Measurements from ENCODE around the gene ZNF598. TPM values are rescaled to one million over a fixed set of nuclear protein-coding genes. Genes with fewer than 3 reads are reported as not detected.
A peak's percentile ranks its signal among the peaks of the same experiment; 100 is the strongest.

The ZNF598 gene
- total and polyA plus RNA-seq, 8 donors: 26.0 to 93.6 (median 50.8) TPM

DNA sequence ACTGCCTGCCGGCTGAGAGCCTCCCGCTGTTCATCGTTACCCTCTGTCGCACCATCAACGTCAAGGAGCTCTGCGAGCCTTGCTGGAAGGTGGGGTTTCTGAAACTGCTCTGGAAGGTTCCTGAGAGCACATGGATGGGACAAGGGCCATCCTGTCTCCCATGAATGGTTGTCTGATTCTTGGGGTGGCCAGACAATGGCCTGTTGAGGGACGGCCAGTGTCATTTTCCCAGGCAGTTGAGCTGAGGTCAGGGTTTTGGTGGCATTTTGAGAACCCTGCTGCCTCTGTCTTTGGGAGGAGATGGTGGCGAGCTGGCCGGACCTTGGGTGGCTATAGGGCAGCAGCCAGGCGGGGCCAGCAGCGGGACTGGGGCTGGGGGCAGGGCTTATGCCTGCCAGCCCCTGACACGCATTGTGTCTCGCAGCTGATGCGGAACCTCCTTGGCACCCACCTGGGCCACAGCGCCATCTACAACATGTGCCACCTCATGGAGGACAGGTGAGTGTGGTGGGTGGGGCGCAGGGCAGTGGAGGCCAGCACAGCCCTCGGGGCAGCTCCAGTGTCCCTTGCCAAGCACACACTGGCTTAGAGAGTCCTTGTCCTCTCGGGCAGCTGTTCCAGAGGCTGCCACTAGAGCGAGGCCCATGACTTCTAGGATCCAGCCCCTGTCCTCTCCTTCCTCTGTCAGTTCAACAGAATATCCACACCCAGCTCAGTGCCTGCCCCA is 47.2 kb upstream of the ZNF598 start:
- no peak overlapping the region for H3K27ac ChIP-seq
- H3K27me3 ChIP-seq: no peaks in the 10 kb centered on the region
- TF ChIP-seq, protein P1, sequence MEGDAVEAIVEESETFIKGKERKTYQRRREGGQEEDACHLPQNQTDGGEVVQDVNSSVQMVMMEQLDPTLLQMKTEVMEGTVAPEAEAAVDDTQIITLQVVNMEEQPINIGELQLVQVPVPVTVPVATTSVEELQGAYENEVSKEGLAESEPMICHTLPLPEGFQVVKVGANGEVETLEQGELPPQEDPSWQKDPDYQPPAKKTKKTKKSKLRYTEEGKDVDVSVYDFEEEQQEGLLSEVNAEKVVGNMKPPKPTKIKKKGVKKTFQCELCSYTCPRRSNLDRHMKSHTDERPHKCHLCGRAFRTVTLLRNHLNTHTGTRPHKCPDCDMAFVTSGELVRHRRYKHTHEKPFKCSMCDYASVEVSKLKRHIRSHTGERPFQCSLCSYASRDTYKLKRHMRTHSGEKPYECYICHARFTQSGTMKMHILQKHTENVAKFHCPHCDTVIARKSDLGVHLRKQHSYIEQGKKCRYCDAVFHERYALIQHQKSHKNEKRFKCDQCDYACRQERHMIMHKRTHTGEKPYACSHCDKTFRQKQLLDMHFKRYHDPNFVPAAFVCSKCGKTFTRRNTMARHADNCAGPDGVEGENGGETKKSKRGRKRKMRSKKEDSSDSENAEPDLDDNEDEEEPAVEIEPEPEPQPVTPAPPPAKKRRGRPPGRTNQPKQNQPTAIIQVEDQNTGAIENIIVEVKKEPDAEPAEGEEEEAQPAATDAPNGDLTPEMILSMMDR (IDR thresholded peaks at IDR 0.05): no peak
- peaks cover 0 to 17% (median 8%) of the 10 kb centered on the region in 3 donors for H3K36me3 ChIP-seq
- DNase-seq (peak in 2 of 6 donors; percentile 21 to 64), ATAC-seq (no peak), FAIRE-seq (no peak)
- WGBS, 2 donors: 94 to 95% methylated on average over 19 of the region's 19 CpGs
- intact Hi-C loops (cut with DNase I): no loop called here
- no peaks in the 10 kb centered on the region for H3K4me1 ChIP-seq
- no peaks in the 10 kb centered on the region for H3K9me3 ChIP-seq
- no peak overlapping the region for H3K4me3 ChIP-seq

DNA sequence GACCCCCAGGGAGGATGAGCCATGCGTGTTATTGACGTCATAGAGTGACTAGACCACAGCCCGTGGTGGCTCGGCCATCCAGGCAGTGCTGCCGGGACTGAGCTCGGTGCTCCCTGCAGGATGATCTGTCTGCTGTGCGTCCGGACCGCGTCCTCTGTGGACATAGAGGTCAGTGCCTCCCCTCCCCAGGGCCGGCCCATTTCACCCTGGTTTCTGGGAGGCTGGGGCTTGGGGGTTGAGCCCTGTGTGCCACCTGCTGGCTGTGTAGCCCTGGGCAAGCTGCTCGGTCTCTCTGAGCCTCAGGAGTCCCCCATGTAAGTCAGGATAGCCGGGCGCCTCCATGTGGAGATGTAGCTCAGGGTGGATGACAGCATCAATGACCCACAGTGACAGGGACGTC is 46.5 kb upstream of the ZNF598 start:
- Histone ChIP-seq H3K27me3 (no peaks in the 10 kb centered on the region), H3K36me3 (peaks cover 0 to 17% (median 8%) of the 10 kb centered on the region in 3 donors), H3K9me3 (no peaks in the 10 kb centered on the region), H3K27ac (no peak overlapping the region), H3K4me1 (no peaks in the 10 kb centered on the region), H3K4me3 (no peak overlapping the region)
- 86% methylated on average over 15 of the region's 15 CpGs for WGBS, 2 donors
- DNase-seq: peak in 2 of 6 donors; percentile 33 to 66
- ATAC-seq: no peak
- no peak for FAIRE-seq
- intact Hi-C loops (cut with DNase I): no loop called here
- TF ChIP-seq, protein P1 (IDR thresholded peaks at IDR 0.05): no peak

DNA sequence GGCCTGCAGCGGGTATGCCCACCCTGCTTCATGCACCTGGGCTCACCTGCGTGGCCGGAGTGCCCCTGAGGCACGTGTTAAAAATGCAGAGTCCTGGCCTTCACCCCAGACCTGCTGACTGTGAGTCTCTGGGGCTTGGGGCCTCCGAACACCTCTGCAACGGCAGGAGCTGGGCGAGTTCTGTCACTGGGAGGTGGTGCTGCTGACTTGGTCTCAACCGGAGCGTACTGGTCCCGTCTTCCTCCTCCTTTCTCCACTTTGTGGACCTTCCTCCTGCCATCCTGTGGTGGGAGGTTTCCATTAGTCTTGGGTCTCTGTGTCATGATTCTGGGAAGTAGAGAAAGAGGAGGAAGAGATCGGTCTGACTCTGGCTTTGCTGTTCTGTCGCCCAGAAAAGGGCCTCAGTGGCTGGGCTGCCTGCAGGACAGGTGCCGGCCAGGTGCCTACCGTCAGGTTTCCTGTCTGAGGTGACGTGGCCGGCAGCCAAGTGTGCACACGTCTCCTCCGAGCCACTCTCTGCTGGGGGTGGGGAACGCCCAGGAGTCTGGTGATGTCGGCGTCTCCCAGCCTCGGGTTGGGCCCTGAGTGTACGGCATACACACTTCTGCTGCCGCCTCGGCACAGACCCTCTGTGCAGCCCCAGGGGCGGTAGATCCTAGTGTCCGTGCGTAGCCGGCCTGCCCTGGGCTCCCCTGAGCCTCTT is 45.1 kb upstream of the ZNF598 start:
- Histone ChIP-seq H3K27me3 (no peaks in the 10 kb centered on the region), H3K9me3 (no peaks in the 10 kb centered on the region), H3K4me1 (no peaks in the 10 kb centered on the region), H3K4me3 (no peak overlapping the region), H3K36me3 (peaks cover 0 to 17% (median 8%) of the 10 kb centered on the region in 3 donors), H3K27ac (peak overlapping the region; percentile 16 to 59 (median 37))
- FAIRE-seq: no peak
- TF ChIP-seq, protein P1 (IDR thresholded peaks at IDR 0.05): no peak
- ATAC-seq: peak; percentile 66 to 94 (median 90)
- intact Hi-C loops (cut with DNase I): no loop called here
- 65 to 66% methylated on average over 29 of the region's 29 CpGs for WGBS, 2 donors
- peak; percentile 59 to 90 (median 76) for DNase-seq

DNA sequence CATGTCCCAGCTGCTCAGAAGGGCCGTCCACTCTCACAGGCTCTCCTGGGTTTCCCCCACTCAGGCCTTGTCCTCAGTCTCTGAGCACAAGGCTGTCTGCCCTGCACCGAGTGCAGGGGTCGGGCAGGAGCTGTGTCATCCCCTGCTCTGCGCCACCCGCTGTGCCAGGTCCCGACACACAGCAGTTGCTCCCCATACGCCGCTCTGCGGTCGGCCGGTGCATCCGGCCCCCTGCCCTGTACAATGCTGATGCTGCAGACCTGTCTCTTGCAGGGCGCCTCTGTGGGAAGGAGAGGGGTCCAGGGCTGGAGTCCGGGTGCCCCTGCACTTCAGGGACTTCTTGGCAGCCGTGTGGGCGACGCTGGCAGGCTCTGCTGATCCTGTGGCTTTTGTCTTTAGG is 44.3 kb upstream of the ZNF598 start:
- H3K27me3 ChIP-seq: no peaks in the 10 kb centered on the region
- no peak for FAIRE-seq
- 94 to 97% methylated on average over 17 of the region's 17 CpGs for WGBS, 2 donors

More for the DNA sequence above, 44.3 kb upstream of the ZNF598 start:
- ATAC-seq (no peak), DNase-seq (peak in 2 of 6 donors; percentile 15 to 63)
- TF ChIP-seq, protein P1 (IDR thresholded peaks at IDR 0.05): no peak
- intact Hi-C loops (cut with DNase I): no loop called here
- no peak overlapping the region for H3K27ac ChIP-seq
- H3K4me3 ChIP-seq: no peak overlapping the region
- peaks cover 0 to 5% (median 2%) of the 10 kb centered on the region in 3 donors for H3K4me1 ChIP-seq
- H3K36me3 ChIP-seq: peaks cover 0 to 17% (median 8%) of the 10 kb centered on the region in 3 donors
- no peaks in the 10 kb centered on the region for H3K9me3 ChIP-seq
